PC-9 (cell line): ENCODE measurements around the gene OR2AT4. TPM values are rescaled to one million over a fixed set of nuclear protein-coding genes. Genes with fewer than 3 reads are reported as not detected.

Experiments
- BruUV-seq: library from RNA; stranded (reverse); fragments of 400-500 nt; replicated peaks from 2 replicates; lab custom pipeline; 2021; lab: Mats Ljungman, UMichigan
- CTCF ChIA-PET: fragments of 300-600 bp; sonication (Branson Sonifier 250); formaldehyde crosslinking; loops from one replicate; lab custom pipeline; 2022; ENCODE audit warnings: antibody characterized with exemption; lab: Charles Lee
- POLR2A ChIA-PET: fragments of 300-600 bp; sonication (Branson Sonifier 250); formaldehyde crosslinking; loops from one replicate; lab custom pipeline; 2022; ENCODE audit warnings: antibody characterized with exemption; ENCODE audit not compliant: unreplicated experiment; lab: Charles Lee
- DNase-seq, 2 experiments: peaks; one replicate each; pipeline versions ENCODE4 v3.0.0 to v3.0.0-alpha.2; 2015 to 2022; ENCODE audit warnings: mixed read lengths in 1 of 2
- H2AFZ ChIP-seq: fragments of 200-600 bp; sonication (generic); 2 replicates; pipeline ENCODE4 v1.8.1; 2017; ENCODE audit warnings: antibody characterized with exemption
- H3F3A ChIP-seq: fragments of 200-600 bp; sonication (generic); 2 replicates; pipeline ENCODE4 v1.8.1; 2017; ENCODE audit warnings: antibody characterized with exemption, mild to moderate bottlenecking, low read depth; ENCODE audit not compliant: insufficient read depth
- H3K27ac ChIP-seq: fragments of 200-600 bp; sonication (generic); 2 replicates; pipeline ENCODE4 v1.6.1; 2016; ENCODE audit warnings: mixed run types
- H3K27me3 ChIP-seq: fragments of 200-600 bp; sonication (generic); 2 replicates; pipeline ENCODE4 v1.6.1; 2016; ENCODE audit warnings: low read depth, mixed run types; ENCODE audit not compliant: insufficient read depth
- H3K36me3 ChIP-seq: fragments of 200-600 bp; sonication (generic); 2 replicates; pipeline ENCODE4 v1.6.1; 2016; ENCODE audit warnings: low read depth, mixed run types
- H3K4me1 ChIP-seq: fragments of 200-600 bp; sonication (generic); replicated peaks from 2 replicates; pipeline ENCODE4 v1.6.1; 2016; ENCODE audit warnings: mixed run types; ENCODE audit not compliant: insufficient read depth
- H3K4me2 ChIP-seq: fragments of 200-600 bp; sonication (generic); 2 replicates; pipeline ENCODE4 v1.6.1; 2017; ENCODE audit warnings: mixed run types
- H3K4me3 ChIP-seq: fragments of 200-600 bp; sonication (generic); 2 replicates; pipeline ENCODE4 v1.6.1; 2016; ENCODE audit warnings: mixed run types
- H3K79me2 ChIP-seq: fragments of 200-600 bp; sonication (generic); 2 replicates; pipeline ENCODE4 v1.6.1; 2017; ENCODE audit warnings: low read depth, mixed run types
- H3K9me2 ChIP-seq: fragments of 200-600 bp; sonication (generic); 2 replicates; pipeline ENCODE4 v1.8.1; 2017; ENCODE audit warnings: mild to moderate bottlenecking; ENCODE audit not compliant: insufficient read depth
- H3K9me3 ChIP-seq: fragments of 200-600 bp; sonication (generic); 2 replicates; pipeline ENCODE4 v1.8.1; 2016; ENCODE audit warnings: low read depth; ENCODE audit not compliant: insufficient read depth
- H4K20me1 ChIP-seq: fragments of 200-600 bp; sonication (generic); 2 replicates; pipeline ENCODE4 v1.8.1; 2017; ENCODE audit not compliant: insufficient read depth
- EZH2 ChIP-seq: fragments of 200-600 bp; sonication (generic); IDR thresholded peaks from 2 replicates; pipeline ENCODE4 v1.8.0; 2017; ENCODE audit warnings: antibody characterized with exemption, low read depth
- intact Hi-C: fragments of 100-400 bp; cut with micrococcal nuclease; formaldehyde crosslinking; loops from one replicate; pipeline ENCODE4 v1.10.0; 2022; ENCODE audit not compliant: unreplicated experiment
- total RNA-seq: library from RNA; stranded (reverse); gene quantifications from 2 replicates; pipeline ENCODE4 v1.2.3, GENCODE V29; 2021
- TF ChIP-seq, protein P1 (sequence below): fragments of 200-600 bp; sonication (generic); conservative IDR thresholded peaks from 2 replicates; pipeline ENCODE4 v1.6.1; 2017; ENCODE audit warnings: mixed run types, antibody characterized with exemption, mild to moderate bottlenecking, moderate library complexity

The OR2AT4 gene
- total RNA-seq, 1 experiment from 2014 or later, result 0.11 TPM

DNA sequence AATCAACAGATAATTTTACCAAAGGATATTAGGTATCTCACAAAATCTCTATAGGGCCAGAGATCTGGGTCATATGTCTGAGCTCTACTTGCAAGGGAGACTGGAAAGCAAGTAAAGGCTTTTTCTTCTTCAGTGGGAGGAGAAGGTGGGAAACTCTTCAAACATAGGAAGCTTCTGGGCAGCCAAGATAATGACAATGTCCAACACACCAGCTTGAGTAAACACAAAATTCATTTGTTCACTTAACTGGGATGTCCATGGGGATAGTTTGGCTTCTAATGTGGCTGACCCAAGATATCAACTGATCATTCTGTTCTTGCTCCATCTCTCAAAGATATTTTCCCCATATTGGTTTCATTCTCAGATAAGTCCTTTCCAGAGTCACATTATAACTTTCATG lies 37.4 kb downstream of the OR2AT4 start:
- H3K4me1 ChIP-seq, result no peaks in the 10 kb centered on the region
- no peak for DNase-seq
- no peaks in the 10 kb centered on the region for H3K79me2 ChIP-seq
- H3K9me3 ChIP-seq, result no peaks in the 10 kb centered on the region
- H3K4me2 ChIP-seq, result no peak overlapping the region
- H3K36me3 ChIP-seq, result no peaks in the 10 kb centered on the region
- POLR2A ChIA-PET, result interaction anchor here (0.6 kb wide), 1 partner anchor 35 kb away, joined by 3 read pairs; no protein-coding TSS in a partner anchor
- H2AFZ ChIP-seq, result no peak overlapping the region
- intact Hi-C loops, result no loop called here
- no peak overlapping the region for H3K27ac ChIP-seq
- H4K20me1 ChIP-seq, result no peaks in the 10 kb centered on the region
- no peak overlapping the region for H3K4me3 ChIP-seq
- CTCF ChIA-PET, result no interaction called here
- TF ChIP-seq, protein P1, sequence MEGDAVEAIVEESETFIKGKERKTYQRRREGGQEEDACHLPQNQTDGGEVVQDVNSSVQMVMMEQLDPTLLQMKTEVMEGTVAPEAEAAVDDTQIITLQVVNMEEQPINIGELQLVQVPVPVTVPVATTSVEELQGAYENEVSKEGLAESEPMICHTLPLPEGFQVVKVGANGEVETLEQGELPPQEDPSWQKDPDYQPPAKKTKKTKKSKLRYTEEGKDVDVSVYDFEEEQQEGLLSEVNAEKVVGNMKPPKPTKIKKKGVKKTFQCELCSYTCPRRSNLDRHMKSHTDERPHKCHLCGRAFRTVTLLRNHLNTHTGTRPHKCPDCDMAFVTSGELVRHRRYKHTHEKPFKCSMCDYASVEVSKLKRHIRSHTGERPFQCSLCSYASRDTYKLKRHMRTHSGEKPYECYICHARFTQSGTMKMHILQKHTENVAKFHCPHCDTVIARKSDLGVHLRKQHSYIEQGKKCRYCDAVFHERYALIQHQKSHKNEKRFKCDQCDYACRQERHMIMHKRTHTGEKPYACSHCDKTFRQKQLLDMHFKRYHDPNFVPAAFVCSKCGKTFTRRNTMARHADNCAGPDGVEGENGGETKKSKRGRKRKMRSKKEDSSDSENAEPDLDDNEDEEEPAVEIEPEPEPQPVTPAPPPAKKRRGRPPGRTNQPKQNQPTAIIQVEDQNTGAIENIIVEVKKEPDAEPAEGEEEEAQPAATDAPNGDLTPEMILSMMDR, result no peak
- no peak for TF ChIP-seq EZH2
- no peaks in the 10 kb centered on the region; the same call in 1 of the 2 replicates for H3K9me2 ChIP-seq
- no TSS peak for BruUV-seq
- peaks cover 7% of the 10 kb centered on the region; the same call in 1 of the 2 replicates for H3K27me3 ChIP-seq
- H3F3A ChIP-seq, result no peaks in the 10 kb centered on the region

- Histone ChIP-seq H3K9me3 (no peaks in the 10 kb centered on the region), H3K79me2 (no peaks in the 10 kb centered on the region), H3K27me3 (peaks cover 28% of the 10 kb centered on the region), H3F3A (no peaks in the 10 kb centered on the region; the same call in 1 of the 2 replicates), H3K36me3 (no peaks in the 10 kb centered on the region), H3K4me1 (no peaks in the 10 kb centered on the region), H3K4me3 (no peak overlapping the region; the same call in 1 of the 2 replicates), H3K4me2 (no peak overlapping the region), H2AFZ (no peak overlapping the region), H4K20me1 (no peaks in the 10 kb centered on the region), H3K27ac (no peak overlapping the region), H3K9me2 (no peaks in the 10 kb centered on the region; the same call in 1 of the 2 replicates)
- ChIA-PET POLR2A (interaction anchor here (0.7 kb wide), 1 partner anchor 454 kb away, joined by 4 read pairs; no protein-coding TSS in a partner anchor), CTCF (no interaction called here)
- TF ChIP-seq EZH2, result no peak
- TF ChIP-seq, protein P1, result no peak
- no TSS peak for BruUV-seq
- DNase-seq, result no peak
- intact Hi-C loops, result no loop called here
These were observed 39.9 kb downstream of the OR2AT4 start for GRCh38 chr11:75056814-75057213.

DNA sequence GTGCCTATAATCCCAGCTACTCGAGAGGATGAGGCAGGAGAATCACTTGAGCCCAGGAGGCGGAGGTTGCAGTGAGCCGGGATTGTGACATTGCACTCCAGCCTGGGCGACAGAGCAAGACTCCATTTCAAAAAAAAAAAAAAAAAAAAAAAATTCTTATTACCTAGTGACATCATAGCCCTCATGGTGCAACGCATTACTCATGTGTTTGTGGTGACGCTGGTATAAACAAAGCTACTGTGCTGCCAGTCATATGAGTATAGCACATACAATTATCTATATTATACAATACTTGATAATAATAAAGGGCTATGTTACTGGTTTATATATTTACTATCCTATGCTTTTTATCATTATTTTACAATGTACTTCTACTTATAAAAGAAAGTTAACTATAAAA lies 41.2 kb downstream of the OR2AT4 start:
- POLR2A ChIA-PET, result interaction anchor here (1.0 kb wide), 1 partner anchor 10 kb away, joined by 16 read pairs; no protein-coding TSS in a partner anchor
- Histone ChIP-seq H3K9me2 (no peaks in the 10 kb centered on the region; the same call in 1 of the 2 replicates), H3K9me3 (no peaks in the 10 kb centered on the region), H3K4me2 (no peak overlapping the region), H2AFZ (no peak overlapping the region), H3K4me3 (no peak overlapping the region), H4K20me1 (no peaks in the 10 kb centered on the region), H3K79me2 (no peaks in the 10 kb centered on the region), H3K27me3 (peaks cover 28% of the 10 kb centered on the region), H3K36me3 (no peaks in the 10 kb centered on the region), H3F3A (no peaks in the 10 kb centered on the region; the same call in 1 of the 2 replicates), H3K4me1 (no peaks in the 10 kb centered on the region), H3K27ac (no peak overlapping the region)
- no TSS peak for BruUV-seq
- no peak for DNase-seq
- TF ChIP-seq, protein P1, result no peak
- no peak for TF ChIP-seq EZH2
- intact Hi-C loops, result no loop called here
- CTCF ChIA-PET, result no interaction called here
